ENCODE results near the gene TGFBRAP1. TPM values are rescaled to one million over a fixed set of nuclear protein-coding genes. Genes with fewer than 3 reads are reported as not detected.

Gene TGFBRAP1
- total and polyA plus RNA-seq, 4 donors, result 1.8 to 10.4 (median 6.8) TPM

DNA sequence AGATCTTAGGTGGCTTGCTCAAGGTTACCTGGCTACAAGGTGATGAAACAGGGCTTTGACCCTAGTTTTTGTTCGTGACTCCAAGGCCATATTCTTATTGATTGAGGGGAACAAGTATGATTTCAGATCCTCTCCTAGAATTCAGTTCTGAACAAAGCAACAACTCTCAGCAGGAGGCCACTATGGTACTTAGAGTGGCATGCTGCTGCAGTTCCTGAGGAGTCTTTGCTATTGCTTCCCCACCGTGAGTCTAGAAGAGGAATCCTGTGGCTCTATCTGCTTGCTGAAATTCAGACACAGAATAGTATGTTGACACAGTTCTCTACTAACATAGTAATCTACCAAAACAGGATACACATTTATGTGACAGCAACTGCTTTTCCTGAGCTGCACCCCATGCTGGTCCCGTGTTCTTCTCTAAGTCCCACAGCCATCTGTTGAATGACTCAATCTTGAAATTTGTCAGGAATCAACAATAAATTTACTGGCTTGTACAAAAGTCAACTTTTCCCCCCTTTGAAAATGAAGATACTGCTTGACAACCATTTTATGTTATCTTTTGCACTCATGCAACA lies 4.1 kb downstream of the TGFBRAP1 start:
- peaks cover 7 to 22% (median 14%) of the 10 kb centered on the region in 4 donors for H3K4me1 ChIP-seq (ENCODE audit: control insufficient read depth in 4 of 4, insufficient read depth in 4 of 4, low read length in 3 of 4)

DNA sequence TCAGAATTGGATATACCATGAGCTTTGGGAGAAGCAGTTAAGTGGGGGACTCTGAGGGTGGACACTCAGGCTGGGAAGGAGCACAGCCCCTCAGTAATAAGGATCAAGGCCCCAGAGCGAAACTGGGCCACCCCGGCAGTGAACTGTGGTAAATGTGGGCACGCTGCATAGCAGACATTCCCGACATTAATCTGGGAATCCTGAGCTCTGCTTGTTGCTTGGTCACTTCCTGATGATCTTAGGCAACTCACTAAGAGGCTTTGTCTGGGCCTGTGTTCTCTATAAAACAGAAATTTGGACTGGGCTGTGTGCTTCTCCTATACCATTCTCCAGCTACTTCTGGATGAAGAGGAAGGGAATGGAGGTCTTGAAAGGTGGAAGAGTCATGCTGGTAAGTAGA lies 4.8 kb downstream of the TGFBRAP1 start:
- Histone ChIP-seq H3K4me3 (ENCODE audit: low read depth in 1 of 3, low read length in 3 of 3) (no peak overlapping the region), H3K27me3 (ENCODE audit: control insufficient read depth in 4 of 4, insufficient read depth in 4 of 4, low read length in 3 of 4) (no peaks in the 10 kb centered on the region), H3K27ac (ENCODE audit: low read depth in 1 of 2, low read length in 2 of 2) (no peak overlapping the region), H3K4me1 (ENCODE audit: control insufficient read depth in 4 of 4, insufficient read depth in 4 of 4, low read length in 3 of 4) (peaks cover 3 to 17% (median 9%) of the 10 kb centered on the region in 4 donors), H3K36me3 (ENCODE audit: control insufficient read depth in 4 of 4, insufficient read depth in 3 of 4, low read depth in 1 of 4, low read length in 3 of 4) (no peaks in the 10 kb centered on the region), H3K9me3 (ENCODE audit: control insufficient read depth in 4 of 4, low read length in 3 of 4) (no peaks in the 10 kb centered on the region), H3K9ac (ENCODE audit: low read depth in 1 of 2, low read length in 2 of 2) (no peak overlapping the region)
- WGBS, result 84% methylated on average over 4 of the region's 4 CpGs
- no peak for DNase-seq (ENCODE audit: low spot score)
- TF ChIP-seq GABPA (IDR thresholded peaks at IDR 0.05 in 1 of 2, conservative IDR thresholded peaks at IDR 0.05 in 1 of 2) (no peak), FOXA1 (IDR thresholded peaks at IDR 0.05) (no peak)
- TF ChIP-seq, protein P1, sequence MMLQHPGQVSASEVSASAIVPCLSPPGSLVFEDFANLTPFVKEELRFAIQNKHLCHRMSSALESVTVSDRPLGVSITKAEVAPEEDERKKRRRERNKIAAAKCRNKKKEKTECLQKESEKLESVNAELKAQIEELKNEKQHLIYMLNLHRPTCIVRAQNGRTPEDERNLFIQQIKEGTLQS (IDR thresholded peaks at IDR 0.05), result no peak
- TF ChIP-seq, protein P2, sequence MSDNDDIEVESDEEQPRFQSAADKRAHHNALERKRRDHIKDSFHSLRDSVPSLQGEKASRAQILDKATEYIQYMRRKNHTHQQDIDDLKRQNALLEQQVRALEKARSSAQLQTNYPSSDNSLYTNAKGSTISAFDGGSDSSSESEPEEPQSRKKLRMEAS (IDR thresholded peaks at IDR 0.05), result no peak

More for the DNA sequence above, 4.1 kb downstream of the TGFBRAP1 start:
- Histone ChIP-seq H3K4me3 (ENCODE audit: low read depth in 1 of 3, low read length in 3 of 3) (no peak overlapping the region), H3K27ac (ENCODE audit: low read depth in 1 of 2, low read length in 2 of 2) (no peak overlapping the region), H3K36me3 (ENCODE audit: control insufficient read depth in 4 of 4, insufficient read depth in 3 of 4, low read depth in 1 of 4, low read length in 3 of 4) (no peaks in the 10 kb centered on the region), H3K9me3 (ENCODE audit: control insufficient read depth in 4 of 4, low read length in 3 of 4) (no peaks in the 10 kb centered on the region), H3K27me3 (ENCODE audit: control insufficient read depth in 4 of 4, insufficient read depth in 4 of 4, low read length in 3 of 4) (no peaks in the 10 kb centered on the region), H3K9ac (ENCODE audit: low read depth in 1 of 2, low read length in 2 of 2) (no peak overlapping the region)
- TF ChIP-seq RAD21 (IDR thresholded peaks at IDR 0.05) (no peak), FOXA2 (IDR thresholded peaks at IDR 0.05) (no peak), YY1 (IDR thresholded peaks at IDR 0.05) (no peak), SP1 (IDR thresholded peaks at IDR 0.05) (no peak), NR2F2 (IDR thresholded peaks at IDR 0.05) (no peak), JUND (IDR thresholded peaks at IDR 0.05) (no peak)
- TF ChIP-seq, protein P3, sequence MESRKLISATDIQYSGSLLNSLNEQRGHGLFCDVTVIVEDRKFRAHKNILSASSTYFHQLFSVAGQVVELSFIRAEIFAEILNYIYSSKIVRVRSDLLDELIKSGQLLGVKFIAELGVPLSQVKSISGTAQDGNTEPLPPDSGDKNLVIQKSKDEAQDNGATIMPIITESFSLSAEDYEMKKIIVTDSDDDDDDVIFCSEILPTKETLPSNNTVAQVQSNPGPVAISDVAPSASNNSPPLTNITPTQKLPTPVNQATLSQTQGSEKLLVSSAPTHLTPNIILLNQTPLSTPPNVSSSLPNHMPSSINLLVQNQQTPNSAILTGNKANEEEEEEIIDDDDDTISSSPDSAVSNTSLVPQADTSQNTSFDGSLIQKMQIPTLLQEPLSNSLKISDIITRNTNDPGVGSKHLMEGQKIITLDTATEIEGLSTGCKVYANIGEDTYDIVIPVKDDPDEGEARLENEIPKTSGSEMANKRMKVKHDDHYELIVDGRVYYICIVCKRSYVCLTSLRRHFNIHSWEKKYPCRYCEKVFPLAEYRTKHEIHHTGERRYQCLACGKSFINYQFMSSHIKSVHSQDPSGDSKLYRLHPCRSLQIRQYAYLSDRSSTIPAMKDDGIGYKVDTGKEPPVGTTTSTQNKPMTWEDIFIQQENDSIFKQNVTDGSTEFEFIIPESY (IDR thresholded peaks at IDR 0.05), result no peak
- TF ChIP-seq, protein P1 (IDR thresholded peaks at IDR 0.05), result no peak
- WGBS, result 75% methylated on average over 3 of the region's 3 CpGs
- DNase-seq (ENCODE audit: low spot score), result no peak

DNA sequence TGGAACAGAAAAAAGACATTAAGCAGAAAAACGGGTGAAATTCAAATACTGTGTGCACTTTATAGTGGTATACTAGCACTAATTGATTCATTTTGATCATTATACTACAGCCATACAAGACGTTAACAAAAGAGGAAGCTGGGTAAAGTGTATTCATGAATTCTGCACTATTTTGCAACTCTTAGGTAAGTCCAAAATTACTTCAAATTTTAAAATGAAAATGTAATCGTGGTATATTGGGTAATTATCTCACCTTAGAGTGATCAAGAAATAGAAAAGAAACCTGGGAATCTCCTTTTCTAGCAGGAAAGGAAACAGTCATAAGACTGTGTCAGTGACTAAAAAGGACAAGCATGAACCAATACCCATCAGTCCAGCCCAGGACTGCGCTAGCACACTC lies 5.4 kb downstream of the TGFBRAP1 start:
- Histone ChIP-seq H3K27ac (ENCODE audit: low read depth in 1 of 2, low read length in 2 of 2) (no peak overlapping the region), H3K27me3 (ENCODE audit: control insufficient read depth in 4 of 4, insufficient read depth in 4 of 4, low read length in 3 of 4) (no peaks in the 10 kb centered on the region), H3K4me1 (ENCODE audit: control insufficient read depth in 4 of 4, insufficient read depth in 4 of 4, low read length in 3 of 4) (peaks cover 3 to 17% (median 9%) of the 10 kb centered on the region in 4 donors), H3K9me3 (ENCODE audit: control insufficient read depth in 4 of 4, low read length in 3 of 4) (no peaks in the 10 kb centered on the region), H3K4me3 (ENCODE audit: low read depth in 1 of 3, low read length in 3 of 3) (no peak overlapping the region), H3K36me3 (ENCODE audit: control insufficient read depth in 4 of 4, insufficient read depth in 3 of 4, low read depth in 1 of 4, low read length in 3 of 4) (no peaks in the 10 kb centered on the region), H3K9ac (ENCODE audit: low read depth in 1 of 2, low read length in 2 of 2) (no peak overlapping the region)
- 74% methylated on average over 4 of the region's 4 CpGs for WGBS
- DNase-seq (ENCODE audit: low spot score), result no peak
- TF ChIP-seq, protein P4, sequence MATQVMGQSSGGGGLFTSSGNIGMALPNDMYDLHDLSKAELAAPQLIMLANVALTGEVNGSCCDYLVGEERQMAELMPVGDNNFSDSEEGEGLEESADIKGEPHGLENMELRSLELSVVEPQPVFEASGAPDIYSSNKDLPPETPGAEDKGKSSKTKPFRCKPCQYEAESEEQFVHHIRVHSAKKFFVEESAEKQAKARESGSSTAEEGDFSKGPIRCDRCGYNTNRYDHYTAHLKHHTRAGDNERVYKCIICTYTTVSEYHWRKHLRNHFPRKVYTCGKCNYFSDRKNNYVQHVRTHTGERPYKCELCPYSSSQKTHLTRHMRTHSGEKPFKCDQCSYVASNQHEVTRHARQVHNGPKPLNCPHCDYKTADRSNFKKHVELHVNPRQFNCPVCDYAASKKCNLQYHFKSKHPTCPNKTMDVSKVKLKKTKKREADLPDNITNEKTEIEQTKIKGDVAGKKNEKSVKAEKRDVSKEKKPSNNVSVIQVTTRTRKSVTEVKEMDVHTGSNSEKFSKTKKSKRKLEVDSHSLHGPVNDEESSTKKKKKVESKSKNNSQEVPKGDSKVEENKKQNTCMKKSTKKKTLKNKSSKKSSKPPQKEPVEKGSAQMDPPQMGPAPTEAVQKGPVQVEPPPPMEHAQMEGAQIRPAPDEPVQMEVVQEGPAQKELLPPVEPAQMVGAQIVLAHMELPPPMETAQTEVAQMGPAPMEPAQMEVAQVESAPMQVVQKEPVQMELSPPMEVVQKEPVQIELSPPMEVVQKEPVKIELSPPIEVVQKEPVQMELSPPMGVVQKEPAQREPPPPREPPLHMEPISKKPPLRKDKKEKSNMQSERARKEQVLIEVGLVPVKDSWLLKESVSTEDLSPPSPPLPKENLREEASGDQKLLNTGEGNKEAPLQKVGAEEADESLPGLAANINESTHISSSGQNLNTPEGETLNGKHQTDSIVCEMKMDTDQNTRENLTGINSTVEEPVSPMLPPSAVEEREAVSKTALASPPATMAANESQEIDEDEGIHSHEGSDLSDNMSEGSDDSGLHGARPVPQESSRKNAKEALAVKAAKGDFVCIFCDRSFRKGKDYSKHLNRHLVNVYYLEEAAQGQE (IDR thresholded peaks at IDR 0.05), result no peak
- no peak for TF ChIP-seq TAF1 (conservative IDR thresholded peaks at IDR 0.05)
- no peak for TF ChIP-seq JUND (IDR thresholded peaks at IDR 0.05)
- TF ChIP-seq, protein P5, sequence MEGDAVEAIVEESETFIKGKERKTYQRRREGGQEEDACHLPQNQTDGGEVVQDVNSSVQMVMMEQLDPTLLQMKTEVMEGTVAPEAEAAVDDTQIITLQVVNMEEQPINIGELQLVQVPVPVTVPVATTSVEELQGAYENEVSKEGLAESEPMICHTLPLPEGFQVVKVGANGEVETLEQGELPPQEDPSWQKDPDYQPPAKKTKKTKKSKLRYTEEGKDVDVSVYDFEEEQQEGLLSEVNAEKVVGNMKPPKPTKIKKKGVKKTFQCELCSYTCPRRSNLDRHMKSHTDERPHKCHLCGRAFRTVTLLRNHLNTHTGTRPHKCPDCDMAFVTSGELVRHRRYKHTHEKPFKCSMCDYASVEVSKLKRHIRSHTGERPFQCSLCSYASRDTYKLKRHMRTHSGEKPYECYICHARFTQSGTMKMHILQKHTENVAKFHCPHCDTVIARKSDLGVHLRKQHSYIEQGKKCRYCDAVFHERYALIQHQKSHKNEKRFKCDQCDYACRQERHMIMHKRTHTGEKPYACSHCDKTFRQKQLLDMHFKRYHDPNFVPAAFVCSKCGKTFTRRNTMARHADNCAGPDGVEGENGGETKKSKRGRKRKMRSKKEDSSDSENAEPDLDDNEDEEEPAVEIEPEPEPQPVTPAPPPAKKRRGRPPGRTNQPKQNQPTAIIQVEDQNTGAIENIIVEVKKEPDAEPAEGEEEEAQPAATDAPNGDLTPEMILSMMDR (IDR thresholded peaks at IDR 0.05; ENCODE audit: low read depth, low read length, missing input control), result no peak
- TF ChIP-seq, protein P2 (IDR thresholded peaks at IDR 0.05), result no peak
- TF ChIP-seq, protein P1 (IDR thresholded peaks at IDR 0.05), result no peak
- TF ChIP-seq SP1 (IDR thresholded peaks at IDR 0.05), result no peak
- no peak for TF ChIP-seq EGR1 (IDR thresholded peaks at IDR 0.05; ENCODE audit: low read depth in 2 of 2)
- TF ChIP-seq, protein P3 (IDR thresholded peaks at IDR 0.05), result no peak
- no peak for TF ChIP-seq RAD21 (IDR thresholded peaks at IDR 0.05)
- no peak for TF ChIP-seq GABPA (IDR thresholded peaks at IDR 0.05 in 1 of 2, conservative IDR thresholded peaks at IDR 0.05 in 1 of 2)

Data from liver (tissue), 9 donors.